HepG2 (cell line): ENCODE data around the gene ATP2B2. TPM values are rescaled to one million over a fixed set of nuclear protein-coding genes. Genes with fewer than 3 reads are reported as not detected.

ENCODE experiments used
- DDIT3 ChIP-seq: sonication (generic); formaldehyde crosslinking; IDR thresholded peaks from 2 replicates; pipeline ENCODE4 v1.4.0; 2020; ENCODE audit warnings: mild to moderate bottlenecking, missing genetic modification reagents
- ETV5 ChIP-seq: IDR thresholded peaks from 2 replicates; pipeline ENCODE4 v1.6.1; 2018; ENCODE audit warnings: missing biosample characterization, missing genetic modification reagents, inconsistent platforms, borderline replicate concordance
- FOXJ3 ChIP-seq: sonication (generic); formaldehyde crosslinking; IDR thresholded peaks from 2 replicates; pipeline ENCODE4 v1.4.0; 2020; ENCODE audit warnings: missing genetic modification reagents, mild to moderate bottlenecking, borderline replicate concordance
- NFE2L2 ChIP-seq: fragments of 150-350 bp; IDR thresholded peaks from 2 replicates; pipeline ENCODE4 v1.6.1; 2014; ENCODE audit warnings: low read length
- NR3C1 ChIP-seq: sonication (generic); formaldehyde crosslinking; IDR thresholded peaks from 2 replicates; pipeline ENCODE4 v1.4.0; 2020; ENCODE audit warnings: missing genetic modification reagents
- ZBTB3 ChIP-seq: sonication (generic); formaldehyde crosslinking; IDR thresholded peaks from 2 replicates; pipeline ENCODE4 v1.4.0; 2020; ENCODE audit warnings: low read depth, mild to moderate bottlenecking, moderate library complexity, missing genetic modification reagents, borderline replicate concordance
- ZBTB40 ChIP-seq, 2 experiments: fragments of 450-650 bp in 1 of 2; sonication (generic) in 1 of 2; formaldehyde crosslinking in 1 of 2; IDR thresholded peaks; 2 replicates each; pipeline versions ENCODE4 v1.6.1 to v1.8.0; 2016 to 2022; ENCODE audit warnings: antibody characterized with exemption in 1 of 2, mild to moderate bottlenecking in 1 of 2, missing genetic modification reagents in 1 of 2
- ZFP91 ChIP-seq: sonication (generic); formaldehyde crosslinking; IDR thresholded peaks from 2 replicates; pipeline ENCODE4 v1.9.0; 2022; ENCODE audit warnings: missing genetic modification reagents, mild to moderate bottlenecking, borderline replicate concordance
- ZNF619 ChIP-seq: sonication (generic); formaldehyde crosslinking; IDR thresholded peaks from 2 replicates; pipeline ENCODE4 v1.4.0; 2020; ENCODE audit warnings: mild to moderate bottlenecking, missing genetic modification reagents
- ZSCAN21 ChIP-seq: sonication (generic); formaldehyde crosslinking; IDR thresholded peaks from 2 replicates; pipeline ENCODE4 v1.8.0; 2022; ENCODE audit warnings: mild to moderate bottlenecking, missing genetic modification reagents, moderate library complexity, borderline replicate concordance
- polyA plus RNA-seq, 8 experiments: library from polyadenylated mRNA; depleted of rRNA in 3 of 8; stranded (reverse) in 7 of 8; unstranded in 1 of 8; fragments of >200 nt; fragmentation: Illumina TruSeq in 4 of 8; extraction: Trizol in 4 of 8; gene quantifications; 2 replicates each; pipeline versions ENCODE4 v1.2.1 to v1.2.3, GENCODE V29; 2011 to 2016; ENCODE audit warnings: low read depth in 4 of 8, missing spikeins in 1 of 8, mixed read lengths in 1 of 8; ENCODE audit not compliant: insufficient read depth in 1 of 8
- total RNA-seq, 5 experiments: library from RNA; depleted of rRNA; stranded (reverse); fragments of >200 nt; fragmentation: Illumina TruSeq; extraction: Trizol; gene quantifications; 2 replicates each; pipeline ENCODE4 v1.2.3, GENCODE V29; 2016; ENCODE audit warnings: low read depth in 1 of 5

The ATP2B2 gene
- total and polyA plus RNA-seq, 2 of the 13 experiments (the other 11 are each of a cell fraction or from before 2014, with no cell fraction given): 1.5 to 2.3 TPM

- no peak for TF ChIP-seq ZBTB40 (IDR thresholded peaks at IDR 0.05)
- TF ChIP-seq ZBTB40 (CRISPR knock-in tag; IDR thresholded peaks at IDR 0.05): no peak
- TF ChIP-seq ZBTB3 (CRISPR knock-in tag): no peak
- TF ChIP-seq ZSCAN21 (CRISPR knock-in tag): no peak
- TF ChIP-seq ZNF619: 0 out of 2 replicates have a peak, but pooled peaks have one; percentile 28
- no peak for TF ChIP-seq ETV5 (CRISPR knock-in tag)
- peak; percentile 48; the same call in 1 of the 2 replicates for TF ChIP-seq NFE2L2
- no peak for TF ChIP-seq NR3C1 (CRISPR knock-in tag)
- no peak for TF ChIP-seq FOXJ3 (CRISPR knock-in tag)
- TF ChIP-seq ZFP91 (CRISPR knock-in tag): no peak
- no peak for TF ChIP-seq DDIT3 (CRISPR knock-in tag)
Observed at GRCh38 chr3:10511809-10512494, 6.6 kb upstream of the ATP2B2 start (continued).
